ENCODE measurements around the gene PGBD2.
"Not testable (repeated sequence)": the region's sequence is repeated elsewhere in the genome, so short reads cannot be mapped to it uniquely, and the experiment has no call there.

The PGBD2 gene

DNA sequence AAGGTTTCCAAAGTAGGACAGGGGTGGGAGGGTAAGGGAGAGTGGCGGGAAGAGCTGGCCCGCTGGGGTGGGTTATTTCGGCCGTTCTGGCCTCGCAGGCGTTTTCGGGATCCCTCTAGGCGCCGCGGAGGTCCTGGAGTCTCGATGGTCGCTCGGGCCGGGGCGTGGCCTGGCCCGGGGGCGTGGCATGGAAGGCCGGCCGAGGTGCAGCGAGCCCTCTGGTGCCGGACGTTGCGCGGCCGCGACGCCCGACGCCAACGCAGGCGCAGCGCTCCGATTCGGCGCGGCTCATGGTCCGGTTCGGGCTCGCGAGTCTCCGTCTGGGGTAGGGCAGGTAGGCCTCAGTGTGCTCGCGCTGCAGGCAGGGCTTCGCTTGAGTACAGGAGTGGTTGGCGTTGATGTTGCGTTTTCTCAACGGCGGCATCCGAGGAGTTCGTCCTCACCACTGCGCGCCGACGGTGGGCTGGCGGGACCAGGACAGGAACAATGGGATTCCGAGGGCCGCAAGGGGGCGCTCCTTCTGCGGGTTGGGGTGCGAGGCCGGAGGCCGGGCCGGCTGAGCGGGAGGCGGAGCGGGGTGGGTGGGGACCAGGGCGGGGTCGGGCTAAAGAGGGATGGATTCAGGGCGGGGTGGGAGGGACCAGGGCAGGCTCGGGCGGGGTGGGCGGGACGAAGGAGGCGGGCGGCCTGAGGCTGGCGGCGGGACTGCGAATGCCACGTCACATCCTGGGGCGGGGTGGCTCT is at the start of gene PGBD2:
Gene PGBD2 (plus strand): TSS at position 227 of the 744 bp plus-strand sequence. CDS start 7,628 bp downstream, outside the sequence.
- peak; percentile 89 for DNase-seq (ENCODE audit: low read depth)

DNA sequence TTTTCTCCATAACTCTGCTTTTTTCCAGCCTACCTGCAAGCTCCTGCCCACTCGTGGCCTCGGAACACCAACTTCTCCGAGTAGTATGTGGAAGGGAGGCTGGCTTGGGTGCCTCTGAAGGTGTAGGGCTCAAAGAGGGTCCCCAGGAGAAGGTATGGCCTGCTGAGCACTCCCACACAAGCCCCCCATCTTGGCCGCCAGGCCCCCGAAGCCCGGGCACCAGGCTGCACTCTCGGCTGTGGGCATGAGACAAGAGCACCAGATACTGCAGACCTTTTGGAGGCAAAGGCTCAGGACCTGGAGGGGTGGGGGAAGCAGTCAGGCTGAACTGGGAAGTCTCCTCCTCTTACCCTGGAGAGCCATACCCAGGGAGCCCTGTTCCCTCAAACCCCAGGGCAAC is 48.8 kb upstream of the PGBD2 start:
- DNase-seq (ENCODE audit: low read depth) = no peak

GRCh38 chr1:248857749-248858095 is 48.3 kb upstream of the PGBD2 start:
- no peak for DNase-seq (ENCODE audit: low read depth)

DNA sequence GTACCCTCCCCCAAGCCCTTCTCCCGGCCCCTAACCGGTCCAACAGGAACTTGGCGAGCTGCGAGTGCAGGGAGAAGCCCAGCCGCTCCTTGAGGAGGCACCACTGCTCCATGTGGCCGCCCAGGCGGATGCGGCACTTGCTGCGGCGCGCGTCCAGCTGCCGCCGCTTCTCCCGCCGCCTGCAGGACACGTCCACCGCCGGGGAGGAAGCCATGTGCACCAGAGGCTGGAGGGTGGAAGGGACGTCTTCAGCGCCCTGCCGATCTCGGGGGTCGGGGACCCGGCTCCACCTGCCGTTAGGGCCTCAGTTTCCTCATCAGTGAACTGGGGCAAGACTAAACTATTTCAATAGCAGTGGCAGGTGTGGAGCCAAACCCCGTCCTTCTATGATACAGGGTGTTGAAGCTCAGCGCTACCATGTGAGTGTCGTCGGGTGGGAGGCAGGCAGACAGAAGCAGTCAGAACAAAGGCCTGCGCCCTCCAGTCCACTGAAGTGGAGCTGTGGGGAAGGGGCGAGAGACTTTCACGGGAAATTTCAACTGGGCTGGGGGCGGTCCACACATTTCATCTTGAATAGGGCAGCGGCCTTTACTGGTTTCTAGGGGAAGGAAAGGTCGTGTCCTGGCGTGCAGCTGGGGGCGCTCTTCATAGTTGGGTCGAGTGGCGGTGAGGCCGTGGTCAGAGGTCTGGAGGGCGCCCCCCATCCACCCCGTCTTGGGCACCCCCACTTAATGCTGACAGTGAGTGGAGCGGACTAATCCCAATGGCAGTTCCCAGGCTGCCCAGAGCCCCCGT is 47.7 kb upstream of the PGBD2 start:
- DNase-seq (ENCODE audit: low read depth) = peak; percentile 64

DNA sequence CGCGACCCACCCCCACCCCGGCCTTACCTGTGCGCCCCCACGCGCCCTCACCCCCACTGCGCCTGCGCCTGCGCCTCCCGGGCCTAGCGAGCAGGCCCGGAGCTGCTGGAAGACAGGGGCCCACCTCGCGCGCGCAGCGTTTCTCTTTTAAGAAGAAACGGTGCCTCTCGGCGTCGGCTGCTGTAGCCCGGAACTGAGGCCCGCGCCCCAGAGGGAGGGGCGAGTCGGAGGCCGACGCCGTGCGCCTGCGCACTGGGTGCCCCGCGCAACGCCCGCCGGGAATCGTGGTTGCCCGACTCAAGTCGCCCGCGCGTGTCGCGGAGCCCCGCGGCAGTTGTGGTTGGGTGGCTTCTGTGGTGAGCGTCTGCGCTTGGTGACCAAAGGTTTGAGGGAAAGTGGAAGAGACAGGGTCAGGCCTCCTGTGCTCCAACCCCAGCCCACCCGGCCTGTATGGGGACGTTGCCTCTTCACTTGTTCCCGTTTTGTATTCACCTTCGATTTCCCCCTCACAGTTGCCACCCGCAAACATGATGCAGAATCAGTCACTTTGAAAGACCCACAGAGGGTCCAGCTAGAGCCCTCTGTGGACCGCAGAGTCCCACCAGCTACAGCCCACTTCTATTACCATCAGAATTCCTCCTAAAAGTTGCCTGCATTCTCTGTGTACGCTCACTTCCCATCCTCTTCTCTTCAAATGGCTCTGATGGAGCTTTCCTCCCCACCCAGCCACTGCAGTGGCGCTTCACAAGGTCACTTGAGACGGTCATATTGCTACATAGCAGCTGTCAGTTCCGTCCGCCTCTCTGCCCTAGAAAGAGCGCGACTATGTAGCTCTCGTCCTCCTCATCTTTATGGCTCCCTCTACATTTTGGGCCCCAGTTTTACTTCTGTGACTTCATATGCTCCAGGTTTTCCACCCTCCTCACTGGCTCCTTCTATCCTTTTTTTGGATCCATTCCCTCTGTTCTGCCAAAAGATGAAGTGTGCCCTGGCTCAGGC is 46.8 kb upstream of the PGBD2 start, which contains the start of gene ZNF692:
Gene ZNF692 (minus strand): TSS at position 195 of the 999 bp plus-strand sequence. CDS start 776 bp downstream, outside the sequence.
- DNase-seq (ENCODE audit: low read depth) = peak; percentile 97

DNA sequence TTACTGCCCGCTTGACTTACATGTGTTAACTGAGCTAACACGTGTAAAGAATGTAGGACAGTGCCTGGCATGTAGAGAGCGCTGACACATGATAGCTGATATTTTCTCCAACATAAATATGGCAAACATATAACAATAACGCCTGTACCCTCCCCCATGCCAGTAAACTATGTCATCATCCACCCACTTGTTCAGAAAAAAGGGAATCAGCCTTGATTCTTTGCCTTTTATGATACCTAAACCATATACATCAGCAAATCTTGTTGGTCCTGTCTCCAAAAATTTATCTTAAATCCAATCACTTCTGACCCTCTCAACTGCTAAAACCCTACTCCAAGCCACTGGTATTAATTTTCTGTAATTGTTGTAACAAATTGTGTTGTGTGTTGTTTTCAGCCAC is 46.0 kb upstream of the PGBD2 start:
- no peak for DNase-seq (ENCODE audit: low read depth)

DNA sequence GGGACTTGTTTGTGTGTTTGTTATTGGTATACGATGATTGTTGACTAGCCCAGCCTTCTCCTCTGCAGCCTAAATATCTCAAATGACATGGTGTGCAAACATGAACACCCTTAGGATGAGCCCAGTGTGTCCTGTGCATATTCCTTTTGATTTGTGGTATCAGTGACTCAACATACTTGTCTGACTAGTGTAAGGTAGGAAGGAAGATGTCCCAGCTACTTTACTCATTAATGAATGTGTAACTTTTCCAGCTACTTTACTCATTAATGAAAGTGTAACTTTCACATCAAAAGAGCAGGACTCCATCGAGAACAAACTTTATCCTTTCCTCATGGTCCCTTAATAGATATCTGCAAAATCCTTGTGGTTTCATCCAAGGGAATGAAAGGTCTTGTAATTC is 44.4 kb upstream of the PGBD2 start:
- DNase-seq (ENCODE audit: low read depth) = no peak

GRCh38 chr1:248862695-248862997 is 43.4 kb upstream of the PGBD2 start:
- no peak for DNase-seq (ENCODE audit: low read depth)

- peak; percentile 57 for DNase-seq (ENCODE audit: low read depth)
Observed at GRCh38 chr1:248862998-248863881, 42.8 kb upstream of the PGBD2 start.

DNA sequence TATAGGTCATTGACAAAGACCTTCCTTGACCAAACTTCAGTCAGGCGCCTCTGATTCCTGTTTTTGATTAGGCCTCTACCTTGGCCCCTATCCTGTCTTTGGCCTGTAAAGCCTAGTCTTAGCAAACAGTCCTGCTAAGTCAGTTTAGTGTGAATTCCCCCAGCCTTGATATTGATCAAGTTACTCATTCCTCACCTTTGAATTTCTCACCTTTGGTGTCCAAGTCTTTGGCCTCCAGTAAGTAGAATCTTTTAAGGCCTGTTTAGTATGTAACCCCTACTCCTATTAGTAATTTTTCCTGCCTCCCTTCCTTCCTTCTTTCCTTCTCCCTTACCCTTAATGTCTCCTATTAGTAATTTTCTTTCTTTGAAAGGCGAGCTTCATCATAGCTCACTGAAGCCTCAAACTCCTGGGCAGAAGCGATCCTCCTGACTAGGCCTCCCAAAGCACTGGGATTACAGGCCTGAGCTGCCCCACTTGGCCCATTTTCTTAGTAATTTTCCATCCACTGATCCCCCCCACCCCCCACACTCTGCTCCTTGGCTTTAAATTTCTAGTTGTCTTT is 34.1 kb upstream of the PGBD2 start:
- no peak for DNase-seq (ENCODE audit: low read depth)

GRCh38 chr1:248872752-248873408 is 33.2 kb upstream of the PGBD2 start:
- DNase-seq (ENCODE audit: low read depth) = peak; percentile 68

GRCh38 chr1:248873409-248873992 is 32.5 kb upstream of the PGBD2 start:
- DNase-seq (ENCODE audit: low read depth) = peak; percentile 90

GRCh38 chr1:248873993-248874533 is 32.0 kb upstream of the PGBD2 start:
- DNase-seq (ENCODE audit: low read depth) = no peak

- no peak for DNase-seq (ENCODE audit: low read depth)
Observed at GRCh38 chr1:248881261-248881660, 24.8 kb upstream of the PGBD2 start.

GRCh38 chr1:248882427-248882826 is 23.6 kb upstream of the PGBD2 start:
- DNase-seq (ENCODE audit: low read depth) = not testable (repeated sequence)

DNA sequence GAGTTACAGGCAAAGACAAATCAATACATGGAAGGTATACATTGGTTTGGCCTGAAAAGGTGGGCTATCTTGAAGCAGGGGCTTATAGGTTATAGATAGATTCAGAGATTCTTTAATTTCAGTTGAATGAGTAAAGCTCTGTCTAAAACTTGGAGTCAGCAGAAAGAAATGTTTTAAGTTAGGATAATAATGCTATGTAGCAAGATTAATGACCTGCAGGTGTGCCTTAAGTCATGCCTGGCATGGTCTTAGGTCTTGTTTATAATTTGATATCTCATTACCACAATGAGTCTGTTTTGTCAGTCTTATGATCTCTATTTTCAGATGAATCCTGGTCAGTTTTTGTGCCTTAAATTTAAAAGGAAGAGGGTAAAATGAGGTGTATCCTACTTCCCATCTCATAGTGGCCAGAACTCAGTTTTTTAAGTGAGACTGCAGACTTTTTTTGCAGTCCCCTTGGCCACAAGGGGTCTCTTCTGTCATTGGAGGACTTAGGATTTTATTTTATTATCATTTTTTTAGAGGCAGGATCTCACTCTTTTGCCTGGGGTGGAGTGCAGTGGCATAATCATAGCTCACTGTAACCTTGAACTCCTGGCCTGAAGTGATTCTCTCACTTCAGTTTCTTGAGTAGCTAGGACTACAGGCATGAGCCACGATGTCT is 21.3 kb upstream of the PGBD2 start:
- DNase-seq (ENCODE audit: low read depth) = no peak

GRCh38 chr1:248885646-248886045 is 20.4 kb upstream of the PGBD2 start:
- no peak for DNase-seq (ENCODE audit: low read depth)

DNA sequence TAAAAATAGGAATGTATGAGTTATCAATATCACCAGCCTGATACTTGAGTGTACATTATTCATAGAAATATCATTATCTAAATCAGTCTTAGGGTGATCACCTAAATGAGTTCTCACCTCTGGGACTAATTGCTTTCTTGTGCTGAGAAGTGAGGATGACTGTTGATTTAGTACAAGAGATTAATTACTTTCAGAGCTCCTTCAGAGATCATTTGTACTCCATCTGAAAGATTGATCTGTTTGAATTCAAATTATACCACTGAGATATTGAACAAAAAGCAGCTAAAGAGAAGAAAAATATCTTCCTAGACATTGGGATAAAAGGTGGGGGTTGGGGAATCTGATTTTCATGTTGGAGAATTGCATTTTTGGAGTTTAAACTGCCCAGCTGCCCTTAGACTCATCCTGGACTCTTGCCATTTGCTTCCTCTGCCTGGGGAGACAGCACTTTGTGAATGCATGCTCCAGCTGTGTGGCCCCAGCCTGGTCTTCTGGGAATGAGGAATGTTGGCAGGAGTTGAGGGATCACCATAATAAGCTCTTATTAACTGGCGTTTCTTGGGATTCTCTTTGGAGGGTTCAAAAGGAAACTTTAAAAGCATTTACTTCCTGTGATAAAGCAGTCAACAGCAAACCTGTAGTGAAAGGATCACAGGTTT is 19.7 kb upstream of the PGBD2 start:
- no peak for DNase-seq (ENCODE audit: low read depth)

DNA sequence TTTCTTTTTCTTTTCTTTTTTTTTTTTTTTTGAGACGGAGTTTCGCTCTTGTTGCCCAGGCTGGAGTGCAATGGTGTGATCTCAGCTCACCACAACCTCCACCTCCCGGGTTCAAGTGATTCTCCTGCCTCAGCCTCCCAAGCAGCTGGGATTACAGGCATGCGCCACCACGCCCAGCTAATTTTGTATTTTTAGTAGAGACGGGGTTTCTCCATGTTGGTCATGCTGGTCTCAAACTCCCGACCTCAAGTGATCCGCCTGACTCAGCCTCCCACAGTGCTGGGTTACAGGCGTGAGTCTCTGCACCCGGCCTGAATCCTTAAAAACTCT is 16.2 kb upstream of the PGBD2 start:
- DNase-seq (ENCODE audit: low read depth) = not testable (repeated sequence)
